ENCODE measurements around the gene SMC1B.

Gene SMC1B

GRCh38 chr22:45318168-45318557 is 95.2 kb downstream of the SMC1B start:
- peak overlapping the region; percentile 71 for H3K27ac ChIP-seq
- TF ChIP-seq CTCF (conservative IDR thresholded peaks at IDR 0.05) (no peak), ZFX (IDR thresholded peaks at IDR 0.05) (no peak)

DNA sequence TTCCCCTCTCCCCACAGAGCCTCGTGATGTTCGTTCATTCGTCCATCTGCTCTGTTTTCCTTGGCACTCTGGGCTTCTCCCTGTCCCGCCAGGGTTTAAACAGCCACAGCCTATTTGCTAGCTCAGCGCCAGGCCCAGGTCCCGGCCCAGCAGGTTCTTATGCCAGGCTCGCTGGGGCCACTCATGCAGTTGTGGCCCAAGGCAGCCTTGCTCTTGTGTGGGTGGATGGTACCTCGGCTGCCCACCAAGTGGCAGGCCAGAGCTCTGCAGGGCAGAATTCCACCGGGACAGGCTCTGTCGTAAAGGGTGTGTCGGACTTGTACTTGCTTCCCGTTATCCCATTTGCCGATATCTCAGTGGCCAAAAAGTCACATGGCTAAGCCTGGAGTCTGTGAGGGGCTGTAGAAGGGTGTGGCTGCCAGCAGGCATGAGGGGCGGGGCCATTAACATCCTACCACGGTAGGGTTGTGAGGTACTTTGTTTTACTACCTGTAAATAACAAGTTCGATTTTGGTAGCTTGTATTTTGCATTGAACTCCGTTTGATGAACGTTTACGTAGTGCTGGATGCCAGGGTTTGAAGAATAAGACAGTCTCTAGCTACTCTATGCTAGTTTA is 95.7 kb downstream of the SMC1B start:
- peak; percentile 80 for TF ChIP-seq CTCF (conservative IDR thresholded peaks at IDR 0.05)
- TF ChIP-seq ZFX (IDR thresholded peaks at IDR 0.05) = no peak
- peak overlapping the region; percentile 71 for H3K27ac ChIP-seq

DNA sequence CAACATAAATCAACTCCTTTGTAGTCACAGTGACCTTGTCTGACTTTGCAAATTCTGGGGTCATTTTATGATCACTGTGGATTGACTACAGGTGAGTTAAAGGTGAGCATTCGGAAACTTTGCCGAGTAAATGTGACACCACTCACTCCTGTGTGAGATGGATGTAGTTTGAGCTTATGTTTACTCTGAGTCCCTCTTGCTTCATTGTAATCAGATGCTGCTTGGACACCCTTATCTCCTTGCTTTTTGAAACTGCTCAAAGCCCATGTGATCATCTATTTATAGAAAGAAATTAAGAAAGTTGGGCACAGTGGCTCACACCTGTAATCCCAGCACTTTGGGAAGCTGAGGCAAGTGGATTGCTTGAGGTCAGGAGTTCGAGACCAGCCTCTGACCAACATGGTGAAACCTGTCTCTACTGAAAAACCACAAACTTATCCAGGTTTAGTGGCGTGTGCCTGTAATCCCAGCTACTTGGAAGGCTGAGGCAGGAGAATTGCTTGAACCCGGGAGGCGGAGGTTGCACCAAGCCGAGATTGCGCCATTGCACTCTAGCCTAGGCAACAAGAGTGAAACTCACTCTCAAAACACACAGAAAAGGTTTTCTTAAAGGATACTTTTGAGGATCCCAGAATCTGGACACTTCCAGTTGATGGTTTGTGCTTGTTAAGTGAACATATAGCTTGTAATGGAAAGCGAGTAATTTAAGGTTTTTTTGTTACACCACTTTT is 96.4 kb downstream of the SMC1B start:
- peak overlapping the region; percentile 71 for H3K27ac ChIP-seq
- TF ChIP-seq CTCF (conservative IDR thresholded peaks at IDR 0.05) (no peak), ZFX (IDR thresholded peaks at IDR 0.05) (no peak)

GRCh38 chr22:45314786-45315185 is 98.6 kb downstream of the SMC1B start:
- no peak overlapping the region; the same call in 1 of the 2 replicates for H3K27ac ChIP-seq
- TF ChIP-seq ZFX (IDR thresholded peaks at IDR 0.05) (no peak), CTCF (conservative IDR thresholded peaks at IDR 0.05) (no peak)

- H3K27ac ChIP-seq = peak overlapping the region; percentile 25
Observed at GRCh38 chr22:45314054-45314721, 99.2 kb downstream of the SMC1B start.

DNA sequence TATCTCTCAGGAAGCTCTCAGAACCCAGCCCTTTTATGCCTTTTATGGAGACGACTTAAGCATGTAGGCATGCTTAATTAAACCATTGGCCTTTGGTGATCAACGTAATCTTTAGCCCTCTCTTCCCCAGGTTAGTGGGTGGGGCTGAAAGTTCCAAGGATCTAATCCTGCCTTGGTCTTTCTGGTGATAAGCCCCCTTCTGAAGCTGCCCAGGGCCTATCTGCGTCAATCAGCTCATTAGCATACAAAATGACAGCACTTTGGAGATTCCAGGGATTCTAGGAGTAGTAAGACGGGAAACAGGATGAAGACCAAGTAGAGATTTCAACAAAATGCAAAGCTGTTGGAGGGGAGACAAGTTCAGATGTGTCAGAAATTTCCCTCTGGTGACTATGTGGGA is 100.5 kb downstream of the SMC1B start:
- no peak overlapping the region for H3K27ac ChIP-seq
- TF ChIP-seq CTCF (conservative IDR thresholded peaks at IDR 0.05) (no peak), ZFX (IDR thresholded peaks at IDR 0.05) (no peak)

More at GRCh38 chr22:45314054-45314721, 99.2 kb downstream of the SMC1B start:
- TF ChIP-seq ZFX (IDR thresholded peaks at IDR 0.05) = no peak

DNA sequence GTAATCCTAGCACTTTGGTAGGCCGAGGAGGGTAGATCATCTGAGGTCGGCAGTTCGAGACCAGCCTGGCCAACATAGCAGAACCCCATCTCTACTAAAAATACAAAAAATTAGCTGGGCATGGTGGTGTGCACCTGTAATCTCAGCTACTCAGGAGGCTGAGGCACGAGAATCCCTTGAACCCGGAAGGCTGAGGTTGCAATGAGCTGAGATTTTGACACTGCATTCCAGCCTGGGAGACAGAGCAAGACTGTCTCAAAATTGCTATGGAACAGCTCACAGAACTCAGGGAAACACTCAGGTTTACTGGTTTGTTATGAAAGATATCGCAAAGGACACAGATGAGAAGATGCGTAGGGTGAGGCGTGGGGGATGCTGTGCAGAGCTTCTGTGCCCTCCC is 101.0 kb downstream of the SMC1B start:
- H3K27ac ChIP-seq = no peak overlapping the region
- no peak for TF ChIP-seq ZFX (IDR thresholded peaks at IDR 0.05)
- no peak for TF ChIP-seq CTCF (conservative IDR thresholded peaks at IDR 0.05)
